ENCODE data around the gene AIFM3.

DNA sequence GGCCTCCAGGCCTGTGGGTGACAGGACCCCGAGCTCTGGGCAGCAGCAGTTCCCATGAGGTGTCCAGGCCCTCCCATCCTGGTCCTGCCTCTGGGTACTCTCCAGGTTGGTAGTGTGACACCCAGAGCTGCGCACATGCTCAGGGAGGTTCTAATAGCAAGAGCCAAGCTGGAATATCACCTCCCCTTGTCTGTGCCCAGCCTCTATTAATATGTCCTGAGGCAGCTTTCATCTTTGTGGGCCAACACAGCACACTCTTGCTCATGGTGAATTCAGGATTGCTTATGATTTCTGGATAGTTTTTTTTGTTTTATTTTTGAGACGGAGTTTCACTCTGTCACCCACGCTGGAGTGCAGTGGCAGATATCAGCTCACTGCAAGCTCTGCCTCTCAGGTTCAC, 51.3 kb downstream of the AIFM3 start:
- TF ChIP-seq CTCF (IDR thresholded peaks at IDR 0.05; ENCODE audit: insufficient read depth, low read length, poor library complexity, severe bottlenecking) (no peak), EZH2phosphoT487 (conservative IDR thresholded peaks at IDR 0.05; ENCODE audit: low read length) (no peak)

All from SU-DHL-6 (cell line).